KG1 (cell line): ENCODE results near the gene VPS13D.
"Not testable (repeated sequence)": the region's sequence is repeated elsewhere in the genome, so short reads cannot be mapped to it uniquely, and the experiment has no call there.

Source experiments
- DNase-seq: peaks from one replicate; lab custom pipeline; 2025; lab: John Stamatoyannopoulos, UW

VPS13D gene

DNA sequence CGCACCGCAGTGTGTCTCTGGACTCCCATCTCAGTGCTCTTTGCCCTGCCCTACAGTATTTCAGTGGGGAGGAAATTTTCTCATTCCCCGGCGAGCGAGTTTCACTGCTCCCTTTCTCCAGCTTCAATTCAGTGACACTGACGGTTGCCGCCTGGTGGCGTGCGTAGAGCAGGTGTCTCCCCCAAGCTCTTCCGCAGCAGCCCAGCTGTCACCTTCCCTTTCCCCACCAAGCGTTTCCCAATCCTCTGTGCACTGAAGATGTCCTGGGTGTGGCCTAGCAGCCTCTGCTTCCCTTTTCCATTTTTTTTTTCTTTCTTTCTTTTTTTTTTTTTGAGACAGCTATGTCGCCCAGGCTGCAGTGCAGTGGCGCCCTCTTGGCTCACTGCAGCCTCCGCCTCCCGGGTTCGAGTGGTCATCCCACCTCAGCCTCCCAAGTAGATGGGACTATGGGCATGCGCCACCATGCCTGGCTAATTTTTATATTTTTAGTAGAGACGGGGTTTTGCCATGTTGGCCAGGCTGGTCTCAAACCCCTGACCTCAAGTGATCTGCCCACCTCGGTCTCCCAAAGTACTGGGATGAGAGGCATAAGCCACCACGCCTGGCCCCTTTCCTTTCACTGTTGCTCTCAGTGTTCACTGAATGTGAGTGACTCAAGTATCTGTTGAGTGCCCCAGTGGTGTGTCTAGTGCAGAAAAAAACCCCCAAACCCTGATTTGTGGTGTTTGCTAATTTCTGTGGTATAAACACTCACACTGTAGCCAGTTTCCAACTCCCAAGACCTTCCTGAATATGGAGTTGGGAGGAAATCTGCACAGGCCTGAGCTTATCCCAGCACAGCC lies 33.0 kb upstream of the VPS13D start:
- DNase-seq: no peak

DNA sequence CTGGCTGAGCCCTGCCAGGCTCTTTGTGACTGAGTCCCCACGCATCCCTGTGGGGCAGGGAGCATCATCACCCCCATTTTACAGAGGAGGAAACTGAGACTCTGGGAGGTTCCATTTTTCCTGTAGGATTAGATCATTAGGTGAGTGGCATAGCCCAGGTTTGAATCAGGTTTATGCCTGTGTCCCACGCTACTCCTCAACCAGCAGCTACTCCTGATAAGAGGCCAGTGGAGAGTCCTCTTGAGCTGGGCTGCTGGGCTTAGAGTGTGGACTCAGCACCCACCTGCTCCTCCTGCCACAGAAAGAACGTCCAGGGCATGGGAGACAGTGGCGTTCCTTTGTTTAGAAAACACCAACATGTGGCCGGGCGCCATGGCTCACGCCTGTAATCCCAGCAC lies 32.3 kb upstream of the VPS13D start:
- no peak for DNase-seq

DNA sequence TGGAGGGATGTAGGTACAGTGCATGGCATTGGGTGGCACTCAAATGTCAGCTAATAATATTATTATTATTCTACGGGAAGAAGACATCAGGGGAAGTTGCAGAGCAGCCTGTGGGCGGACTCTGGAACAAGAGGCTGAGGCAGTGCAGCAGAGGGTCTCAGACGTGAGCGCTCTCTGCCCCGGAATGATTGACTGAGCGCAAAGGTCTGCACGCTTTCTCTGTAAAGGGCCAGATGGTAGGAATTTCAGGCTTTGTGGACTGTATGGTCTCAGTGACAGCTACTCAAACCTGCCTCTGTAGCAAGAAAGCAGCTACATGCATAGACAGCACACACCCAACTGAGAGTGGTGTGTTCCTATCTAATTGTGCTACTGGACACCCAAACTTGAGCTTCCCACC lies 29.6 kb upstream of the VPS13D start:
- no peak for DNase-seq

DNA sequence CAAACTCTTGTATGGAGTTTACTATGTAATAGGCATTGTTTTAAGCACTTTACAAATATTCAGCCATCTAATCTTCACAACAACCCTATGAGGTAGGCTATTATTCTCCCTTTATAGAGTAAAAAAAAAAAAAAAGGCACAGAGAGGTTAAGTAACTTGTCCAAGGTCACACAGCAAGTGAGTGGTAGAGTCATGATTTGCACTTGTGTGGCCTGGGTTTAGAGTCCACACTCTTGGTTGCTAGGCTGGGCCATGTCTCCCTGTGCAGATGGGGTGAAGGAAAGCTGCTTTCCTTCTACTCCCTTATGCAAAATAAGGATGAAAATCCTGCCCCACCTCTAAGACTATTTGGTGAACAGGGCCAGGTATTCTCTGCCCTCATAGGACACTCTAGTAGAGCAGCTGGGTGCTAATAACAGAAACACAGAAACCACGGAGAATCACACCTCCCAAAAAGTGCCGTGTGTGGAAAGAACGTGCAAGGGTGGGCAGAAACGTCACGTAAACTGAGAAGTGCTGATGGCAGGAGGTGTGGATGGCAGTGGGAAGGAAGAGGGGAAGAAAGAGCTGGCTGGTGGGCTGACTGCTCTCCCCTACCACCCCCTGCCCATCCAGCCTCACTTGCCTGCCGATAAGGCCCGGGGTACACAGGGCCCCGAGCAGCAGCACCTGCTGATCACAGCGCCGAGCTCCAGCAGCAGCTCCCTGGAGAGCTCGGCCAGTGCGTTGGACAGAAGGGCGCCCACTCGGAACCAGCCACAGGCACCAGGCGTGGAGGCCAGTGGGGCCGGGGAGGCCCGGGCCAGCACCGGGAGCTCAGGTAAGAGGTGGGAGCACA lies 28.3 kb upstream of the VPS13D start:
- no peak for DNase-seq

DNA sequence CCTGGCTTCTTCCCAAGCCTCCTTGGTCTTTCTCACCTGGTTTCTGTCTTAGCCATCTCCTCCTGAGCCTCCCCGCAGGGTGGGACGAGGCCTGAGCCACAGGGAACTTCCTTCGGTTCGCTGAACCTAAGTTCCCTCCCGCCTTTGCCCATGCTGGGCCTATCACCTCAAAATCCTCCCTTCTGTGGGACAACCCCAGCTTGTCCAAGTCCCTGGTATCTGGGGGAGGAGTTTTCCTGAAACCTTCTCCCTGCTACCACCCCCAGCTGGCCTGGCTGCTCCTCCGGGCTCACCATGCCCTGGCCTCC lies 27.7 kb upstream of the VPS13D start:
- no peak for DNase-seq

DNA sequence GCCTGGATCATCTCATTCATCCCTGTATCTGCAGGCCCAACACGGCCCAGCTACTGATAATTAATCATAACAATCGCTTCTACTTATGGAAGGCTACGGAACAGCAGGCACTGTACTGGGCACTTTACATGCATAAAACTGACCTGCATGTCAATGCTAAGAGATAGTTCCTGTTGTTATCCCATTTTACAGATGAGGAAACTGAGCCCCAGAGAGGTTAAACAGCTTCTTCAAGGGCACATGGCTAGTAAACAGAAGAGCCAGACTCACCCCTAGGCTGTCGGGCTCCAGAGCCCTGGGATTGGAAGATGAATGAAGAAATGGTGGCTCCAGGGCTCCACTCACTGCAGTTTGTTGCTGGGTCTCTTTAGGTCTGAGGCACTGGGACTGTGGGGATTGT lies 27.3 kb upstream of the VPS13D start:
- no peak for DNase-seq

DNA sequence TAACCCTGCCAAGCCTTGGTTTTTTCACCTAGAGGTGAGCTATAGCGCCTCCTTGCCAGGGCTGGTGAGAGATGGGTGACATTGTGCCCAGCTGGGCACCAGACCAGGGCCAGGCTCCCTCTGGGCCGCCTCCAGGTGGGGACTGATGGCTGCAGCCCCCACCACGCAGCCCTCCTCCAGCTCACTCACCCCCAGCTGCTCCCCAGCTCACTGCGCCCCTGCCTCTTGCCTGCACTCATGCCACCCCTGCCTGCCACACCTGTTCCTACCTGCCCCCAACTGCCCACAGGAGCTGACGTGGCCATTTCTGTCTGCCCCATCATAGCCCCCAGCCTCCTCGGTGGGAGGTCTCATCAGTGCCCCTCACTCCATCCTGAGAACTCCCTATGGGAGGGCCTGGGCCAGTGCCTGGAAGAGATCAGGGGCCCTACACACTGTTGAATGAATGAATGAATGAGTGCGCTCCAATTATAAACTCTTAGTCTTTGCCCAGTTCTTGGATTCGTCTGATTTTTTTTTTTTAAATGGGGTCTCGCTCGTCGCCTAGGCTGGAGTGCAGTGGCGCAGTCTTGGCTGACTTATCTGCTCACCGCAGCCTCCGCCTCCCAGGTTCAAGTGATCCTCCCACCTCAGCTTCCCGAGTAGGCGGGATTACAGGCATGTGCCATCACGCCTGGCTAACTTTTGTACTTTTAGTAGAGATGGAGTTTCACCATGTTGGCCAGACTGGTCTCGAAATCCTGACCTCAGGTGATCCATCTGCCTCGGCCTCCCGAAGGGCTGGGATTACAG lies 26.4 kb upstream of the VPS13D start:
- no peak for DNase-seq

DNA sequence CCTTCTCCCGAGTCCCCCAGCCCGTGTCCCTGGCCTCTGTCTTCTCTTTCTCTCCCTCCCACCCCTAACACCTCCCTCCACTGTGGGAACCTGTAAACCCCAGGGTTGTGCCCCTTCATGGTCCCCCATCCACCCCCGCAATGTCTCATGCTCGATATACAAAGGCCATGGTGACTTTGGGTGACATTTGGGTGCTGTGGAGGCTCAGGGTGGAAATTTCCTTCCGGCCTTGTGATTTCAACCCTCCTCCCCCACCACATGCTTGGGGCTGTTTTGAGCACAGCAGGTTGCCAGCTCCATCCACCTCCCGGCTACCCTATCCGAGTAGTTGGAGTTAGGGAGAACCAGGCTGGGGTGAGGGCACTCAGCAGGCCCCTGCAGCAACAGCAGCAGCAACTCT lies 25.7 kb upstream of the VPS13D start:
- DNase-seq: no peak

DNA sequence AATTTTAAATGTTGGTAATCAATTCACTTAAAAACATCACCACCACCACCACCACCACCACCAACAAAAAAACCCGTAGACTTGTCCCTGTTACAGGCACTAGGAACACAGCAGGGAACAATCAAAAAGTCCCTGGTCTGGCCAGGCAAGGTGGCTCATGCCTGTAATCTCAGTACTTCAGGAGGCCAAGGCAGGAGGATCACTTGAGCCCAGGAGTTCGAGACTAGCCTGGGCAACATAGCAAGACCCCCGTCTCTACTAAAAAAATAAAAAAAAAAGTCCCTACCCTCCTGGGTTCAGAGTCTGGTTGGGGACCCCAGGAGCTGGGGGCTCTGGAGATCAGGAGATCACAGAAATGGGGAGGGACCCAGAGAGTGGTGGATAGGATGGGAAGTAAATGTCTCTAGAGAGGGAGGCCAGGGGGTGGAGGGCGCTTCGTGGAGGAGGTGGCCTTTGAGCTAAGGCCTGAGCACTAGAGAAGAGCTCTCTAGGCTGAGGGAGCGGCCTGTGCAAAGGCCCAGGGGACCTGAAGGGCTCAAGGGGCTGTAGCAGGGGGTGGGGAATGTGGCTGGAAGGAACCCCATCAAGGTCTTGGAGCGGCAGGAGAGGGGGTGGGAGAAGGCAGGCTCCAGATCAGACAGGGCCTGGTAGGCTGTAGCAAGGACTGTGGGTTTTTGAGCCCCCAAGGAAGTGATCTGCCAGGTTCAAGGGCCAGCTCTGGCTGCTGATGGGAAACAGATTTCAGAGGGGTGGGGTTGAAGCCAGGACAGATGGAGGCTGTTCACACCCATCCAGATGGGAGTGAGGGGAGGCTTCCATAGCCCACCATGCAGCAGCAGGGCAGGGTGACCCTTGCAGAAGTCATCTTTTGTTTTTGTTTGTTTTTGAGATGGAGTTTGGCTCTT lies 24.8 kb upstream of the VPS13D start:
- DNase-seq: no peak

DNA sequence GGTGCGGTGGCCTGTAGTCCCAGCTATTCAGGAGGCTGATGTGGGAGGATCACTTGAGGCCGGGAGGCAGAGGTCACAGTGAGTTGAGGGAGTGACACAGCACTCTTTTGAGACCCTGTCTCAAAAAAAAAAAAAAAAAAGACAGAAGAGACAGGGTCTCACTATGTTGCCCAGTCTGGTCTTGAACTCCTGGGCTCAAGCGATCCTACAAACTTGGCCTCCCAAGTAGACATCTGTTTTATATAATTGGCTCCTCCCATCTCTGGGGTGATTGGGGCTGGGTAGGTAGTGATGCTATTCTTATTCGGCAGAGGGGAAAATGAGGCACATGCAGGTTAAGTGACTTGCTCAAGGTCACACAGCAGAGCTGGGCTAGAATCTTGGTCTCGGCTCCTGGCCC lies 23.6 kb upstream of the VPS13D start:
- DNase-seq: no peak

DNA sequence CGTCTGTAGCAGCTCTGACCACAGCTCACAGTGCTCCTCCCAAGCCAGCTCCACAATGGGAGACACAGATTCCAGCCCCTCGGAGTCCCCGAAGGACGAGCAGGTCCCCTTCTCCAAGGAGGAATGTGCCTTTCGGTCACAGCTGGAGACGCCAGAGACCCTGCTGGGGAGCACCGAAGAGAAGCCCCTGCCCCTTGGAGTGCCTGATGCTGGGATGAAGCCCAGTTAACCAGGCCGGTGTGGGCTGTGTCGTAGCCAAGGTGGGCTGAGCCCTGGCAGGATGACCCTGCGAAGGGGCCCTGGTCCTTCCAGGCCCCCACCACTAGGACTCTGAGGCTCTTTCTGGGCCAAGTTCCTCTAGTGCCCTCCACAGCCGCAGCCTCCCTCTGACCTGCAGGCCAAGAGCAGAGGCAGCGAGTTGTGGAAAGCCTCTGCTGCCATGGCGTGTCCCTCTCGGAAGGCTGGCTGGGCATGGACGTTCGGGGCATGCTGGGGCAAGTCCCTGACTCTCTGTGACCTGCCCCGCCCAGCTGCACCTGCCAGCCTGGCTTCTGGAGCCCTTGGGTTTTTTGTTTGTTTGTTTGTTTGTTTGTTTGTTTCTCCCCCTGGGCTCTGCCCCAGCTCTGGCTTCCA lies 22.9 kb upstream of the VPS13D start:
- DNase-seq: no peak

DNA sequence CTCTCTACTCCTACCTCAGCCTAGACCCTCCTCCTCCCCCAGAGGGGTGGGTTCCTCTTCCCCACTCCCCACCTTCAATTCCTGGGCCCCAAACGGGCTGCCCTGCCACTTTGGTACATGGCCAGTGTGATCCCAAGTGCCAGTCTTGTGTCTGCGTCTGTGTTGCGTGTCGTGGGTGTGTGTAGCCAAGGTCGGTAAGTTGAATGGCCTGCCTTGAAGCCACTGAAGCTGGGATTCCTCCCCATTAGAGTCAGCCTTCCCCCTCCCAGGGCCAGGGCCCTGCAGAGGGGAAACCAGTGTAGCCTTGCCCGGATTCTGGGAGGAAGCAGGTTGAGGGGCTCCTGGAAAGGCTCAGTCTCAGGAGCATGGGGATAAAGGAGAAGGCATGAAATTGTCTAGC lies 21.6 kb upstream of the VPS13D start:
- no peak for DNase-seq

DNA sequence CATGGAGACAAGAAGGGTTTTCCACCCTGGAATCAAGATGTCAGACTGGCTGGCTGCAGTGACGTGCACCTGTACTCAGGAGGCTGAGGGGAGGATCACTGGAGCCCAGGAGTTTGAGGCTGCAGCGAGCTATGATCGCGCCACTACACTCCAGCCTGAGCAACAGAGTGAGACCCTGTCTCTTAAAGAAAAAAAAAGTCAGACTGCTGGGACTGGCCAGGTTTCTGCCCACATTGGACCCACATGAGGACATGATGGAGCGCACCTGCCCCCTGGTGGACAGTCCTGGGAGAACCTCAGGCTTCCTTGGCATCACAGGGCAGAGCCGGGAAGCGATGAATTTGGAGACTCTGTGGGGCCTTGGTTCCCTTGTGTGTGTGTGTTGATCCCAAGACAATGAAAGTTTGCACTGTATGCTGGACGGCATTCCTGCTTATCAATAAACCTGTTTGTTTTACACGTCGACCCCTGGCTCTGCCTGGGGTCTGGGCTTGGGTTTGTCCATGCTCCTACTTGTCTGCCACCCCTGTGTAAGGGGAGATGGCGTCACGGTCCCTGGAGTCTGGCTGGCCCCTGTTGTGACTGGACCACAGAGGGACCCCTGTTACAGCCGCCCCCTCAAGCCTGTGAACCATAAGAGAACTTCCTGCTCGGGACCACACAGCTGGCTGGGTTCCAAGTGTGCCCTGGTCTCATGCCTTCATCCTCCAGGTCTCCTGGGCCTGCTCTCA lies 20.9 kb upstream of the VPS13D start:
- peak; percentile 80 for DNase-seq

DNA sequence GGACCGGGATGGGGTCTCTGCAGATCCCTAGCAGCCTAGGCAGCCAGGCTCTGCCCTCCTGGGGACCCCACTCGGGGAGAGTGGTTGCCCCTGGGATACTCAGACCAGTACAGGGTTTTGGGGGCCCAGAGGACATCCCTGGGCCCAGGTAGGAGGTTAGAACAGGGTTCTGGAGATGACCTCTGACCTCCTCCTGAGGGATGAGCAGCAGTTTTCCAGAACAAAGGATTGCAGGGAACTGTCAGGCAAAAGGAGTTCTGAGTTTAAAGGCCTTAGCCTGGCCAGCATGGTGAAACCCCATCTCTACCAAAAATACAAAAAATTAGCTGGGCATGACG lies 20.4 kb upstream of the VPS13D start:
- DNase-seq: no peak

DNA sequence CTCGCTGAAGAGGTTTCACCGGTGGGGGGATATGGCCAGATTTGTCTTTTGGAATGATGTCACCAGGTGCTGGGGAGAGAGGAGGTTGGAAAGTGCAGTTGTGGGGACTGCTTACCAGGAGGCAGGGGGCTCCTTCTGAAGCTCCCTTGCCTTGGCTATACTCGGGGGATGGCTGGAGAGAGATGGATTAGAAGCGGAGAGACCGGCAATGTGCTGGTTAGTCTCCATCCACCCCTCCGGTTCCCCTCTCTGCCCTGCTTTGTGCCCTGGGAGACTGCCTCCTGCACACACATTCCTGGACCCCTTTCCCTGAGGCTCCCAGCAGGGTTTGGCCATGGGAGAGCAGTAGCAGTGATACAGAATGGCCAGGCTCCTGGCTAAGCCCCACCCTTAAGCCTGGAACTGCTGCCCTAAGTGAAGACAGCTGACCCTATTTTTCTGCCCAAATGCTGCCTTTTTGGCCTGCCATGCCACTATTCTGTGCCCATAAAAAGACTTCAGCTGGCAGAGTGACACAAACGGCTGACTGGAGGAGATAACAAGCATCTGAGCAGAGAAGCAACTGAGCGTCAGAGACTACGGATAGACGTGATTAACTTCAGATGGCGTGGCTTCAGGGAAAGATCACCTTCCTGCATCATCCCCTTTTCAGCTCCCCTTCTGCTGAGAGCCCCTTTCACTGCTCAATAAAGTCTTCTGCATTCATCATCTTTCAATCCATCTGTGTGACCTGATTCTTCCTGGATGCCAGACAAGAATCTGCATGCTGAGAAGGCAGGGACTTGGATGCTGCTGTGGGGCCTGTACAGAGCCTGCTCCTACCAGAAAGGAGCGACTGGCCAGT lies 14.5 kb upstream of the VPS13D start:
- no peak for DNase-seq

DNA sequence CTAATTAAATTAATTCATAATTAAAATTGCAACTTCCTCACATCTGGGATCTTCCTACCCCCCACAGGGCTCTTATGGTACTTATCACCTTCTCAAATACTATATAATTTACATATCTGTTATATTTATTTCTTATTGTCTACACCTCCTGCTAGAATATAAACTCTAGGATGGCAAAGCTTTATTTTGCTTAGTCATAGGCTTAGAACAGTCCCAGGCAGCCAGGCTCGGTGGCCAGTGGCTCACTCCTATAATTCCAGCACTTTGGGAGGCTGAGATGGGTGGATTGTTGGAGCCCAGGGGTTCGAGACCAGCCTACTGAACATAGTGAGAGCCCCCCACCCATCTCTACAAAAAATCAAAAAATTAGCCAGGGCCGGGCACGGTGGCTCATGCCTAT lies 10.0 kb upstream of the VPS13D start:
- DNase-seq: no peak

DNA sequence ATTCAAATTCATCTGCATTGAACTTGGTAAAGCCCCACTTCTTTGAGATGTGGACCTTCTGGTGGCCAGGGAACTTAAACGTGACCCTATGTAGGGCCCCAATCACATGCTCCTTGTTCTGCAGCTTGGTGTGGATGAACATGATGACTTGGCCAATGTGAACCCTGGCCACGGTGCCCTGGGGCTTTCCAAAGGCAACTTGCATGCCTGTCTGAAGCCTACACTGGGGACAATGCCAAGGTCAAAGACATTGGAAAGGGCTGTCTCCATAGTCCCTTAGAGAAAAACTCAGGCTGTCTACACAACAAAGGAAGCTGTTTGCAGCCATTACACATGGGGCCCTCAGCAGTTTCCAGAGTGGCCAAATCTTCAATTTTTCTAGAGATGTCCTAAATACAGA lies 8.9 kb upstream of the VPS13D start:
- DNase-seq: no peak

DNA sequence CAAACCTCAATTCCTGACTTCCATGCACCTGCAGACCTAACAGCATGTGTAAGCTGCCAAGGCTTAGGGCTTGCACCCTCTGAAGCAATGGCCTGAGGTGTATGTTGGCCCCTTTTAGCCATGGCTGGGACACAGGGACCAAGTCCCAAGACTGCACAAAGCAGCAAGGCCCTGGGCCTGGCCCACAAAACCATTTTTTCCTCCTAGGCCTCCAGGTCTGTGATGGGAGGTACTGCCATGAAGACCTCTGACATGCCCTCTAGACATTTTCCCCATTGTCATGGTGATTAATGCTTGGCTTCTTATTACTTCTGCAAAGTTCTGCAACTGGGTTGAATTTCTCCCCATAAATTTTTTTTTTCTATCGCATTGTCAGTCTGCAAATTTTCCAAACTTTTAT lies 7.1 kb upstream of the VPS13D start:
- not testable (repeated sequence) for DNase-seq

DNA sequence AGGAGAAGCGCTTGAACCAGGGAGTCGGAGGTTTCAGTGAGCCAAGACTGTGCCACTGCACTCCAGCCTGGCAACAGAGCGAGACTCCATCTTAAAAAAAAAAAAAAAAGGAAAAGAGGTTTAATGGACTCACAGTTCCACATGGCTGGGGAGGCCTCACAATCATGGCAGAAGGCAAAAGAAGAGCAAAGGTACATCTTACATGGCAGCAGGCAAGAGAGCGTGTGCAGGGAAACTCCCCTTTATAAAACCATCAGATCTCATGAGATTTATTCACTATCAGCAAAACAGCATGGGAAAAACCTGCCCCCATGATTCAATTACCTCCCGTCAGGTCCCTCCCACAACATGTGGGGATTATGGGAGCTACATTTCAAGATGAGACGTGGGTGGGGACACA lies 5.7 kb upstream of the VPS13D start:
- DNase-seq: not testable (repeated sequence)

DNA sequence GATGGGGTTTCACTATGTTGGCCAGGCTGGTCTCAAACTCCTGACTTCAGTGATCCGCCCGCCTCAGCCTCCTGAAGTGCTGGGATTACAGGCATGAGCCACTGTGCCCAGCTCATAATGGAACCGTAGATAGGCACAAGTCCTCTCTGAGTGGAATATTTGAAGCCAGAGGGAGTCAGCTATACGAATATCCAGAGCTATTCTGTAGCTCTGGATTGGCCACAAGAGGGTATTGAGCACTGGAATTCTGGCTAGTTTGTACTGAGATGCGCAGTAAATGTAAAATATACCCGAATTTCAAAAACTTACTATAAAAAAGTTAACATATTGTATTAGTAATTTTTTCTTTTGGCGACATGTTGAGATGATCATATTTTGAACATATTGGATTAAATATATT lies 851 bp upstream of the VPS13D start:
- DNase-seq: no peak
